NCI-H2107 (cell line): Measurements from ENCODE around the gene B4GALT6.

Experiments
- DNase-seq: peaks from one replicate; lab custom pipeline; 2025; lab: John Stamatoyannopoulos, UW

The B4GALT6 gene

DNA sequence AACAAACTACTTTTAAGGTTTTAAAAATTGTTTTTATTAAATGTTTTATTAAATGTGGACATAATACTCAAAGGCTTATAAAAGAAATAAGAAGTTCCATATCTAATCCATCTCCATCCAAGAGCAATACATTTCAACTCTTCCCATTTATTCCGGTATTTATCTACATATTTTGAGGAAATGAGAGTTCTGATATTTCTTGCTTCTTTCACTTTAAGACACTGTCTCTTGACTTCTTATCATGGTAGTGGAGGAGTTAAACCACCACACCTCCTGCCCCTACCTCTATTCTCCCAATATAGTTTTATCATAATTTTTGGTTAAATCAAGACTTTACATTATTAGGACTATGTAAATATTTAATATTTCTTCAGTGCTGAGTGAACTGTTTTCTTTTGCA lies 52.0 kb downstream of the B4GALT6 start:
- no peak for DNase-seq

- no peak for DNase-seq
Observed at GRCh38 chr18:31631526-31631925, 52.9 kb downstream of the B4GALT6 start.

GRCh38 chr18:31630549-31630948 lies 53.8 kb downstream of the B4GALT6 start:
- DNase-seq: no peak

DNA sequence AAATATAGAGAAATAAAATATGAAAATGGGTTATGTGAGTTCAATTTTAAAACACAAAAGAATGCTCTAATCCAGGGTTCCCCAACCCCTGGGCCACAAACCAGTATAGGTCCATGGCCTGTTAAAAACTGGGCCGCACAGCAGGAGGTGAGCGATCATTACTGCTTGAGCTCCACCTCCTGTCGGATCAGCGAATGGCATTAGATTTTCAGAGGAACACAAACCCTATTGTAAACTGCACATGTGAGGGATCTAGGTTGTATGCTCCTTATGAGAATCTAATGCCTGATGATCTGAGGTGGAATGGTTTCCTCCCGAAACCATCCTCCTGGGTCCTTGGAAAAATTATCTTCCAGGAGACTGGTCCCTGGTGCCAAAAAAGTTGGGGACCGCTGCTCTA lies 58.0 kb downstream of the B4GALT6 start:
- DNase-seq: no peak

DNA sequence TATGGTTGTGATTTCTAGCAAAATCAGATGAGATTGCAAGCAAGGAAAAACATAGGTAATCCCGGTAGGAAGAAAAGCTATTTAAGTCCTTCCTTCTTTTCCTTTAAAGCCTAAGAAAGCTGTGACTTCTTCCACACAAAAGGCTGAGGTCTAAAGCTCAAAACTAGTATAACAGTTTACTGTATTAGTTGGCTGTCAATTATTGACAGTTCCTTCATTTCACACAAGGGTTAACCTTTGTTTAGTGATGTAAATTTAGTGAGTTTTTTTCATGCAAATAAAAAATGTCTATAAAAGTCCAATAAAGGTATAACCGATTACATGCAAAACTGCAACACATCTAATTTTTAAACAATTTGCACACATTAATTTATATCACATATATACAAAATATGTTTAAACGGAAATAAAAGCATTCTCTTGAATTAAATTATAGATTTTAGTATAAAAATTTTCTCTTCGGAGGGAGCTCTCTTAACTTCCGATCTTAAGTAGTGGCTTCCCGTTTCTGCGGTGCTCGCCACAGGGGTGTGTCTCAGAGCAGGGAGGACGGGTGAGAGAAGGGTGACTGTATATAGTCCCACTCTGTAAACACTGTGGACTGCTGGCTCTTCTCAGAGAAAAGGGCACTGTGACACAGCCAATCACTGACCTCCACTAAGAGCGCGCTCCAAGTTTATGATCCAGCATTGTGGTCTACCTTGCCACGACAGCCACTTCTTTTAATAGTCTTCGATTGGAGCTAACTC lies 59.3 kb downstream of the B4GALT6 start:
- no peak for DNase-seq

DNA sequence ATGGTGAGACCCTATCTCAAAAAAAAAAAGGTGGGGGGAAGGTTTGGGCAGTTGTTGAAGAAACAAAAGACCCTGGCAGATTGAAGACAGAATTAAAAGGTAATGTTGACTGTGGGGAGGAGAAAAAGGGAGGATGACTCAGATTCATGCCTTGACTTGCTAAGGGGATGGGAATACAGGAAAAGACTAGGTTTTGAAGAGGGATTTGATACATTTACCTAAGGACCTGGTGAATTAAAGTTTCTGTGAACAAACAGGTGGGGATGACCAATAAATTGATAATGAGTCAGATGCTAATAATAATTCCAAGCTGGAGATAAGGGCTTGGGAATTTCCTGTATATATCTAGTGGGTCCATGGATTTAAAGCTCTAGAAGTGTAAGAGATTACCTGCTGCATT lies 65.1 kb downstream of the B4GALT6 start:
- no peak for DNase-seq

DNA sequence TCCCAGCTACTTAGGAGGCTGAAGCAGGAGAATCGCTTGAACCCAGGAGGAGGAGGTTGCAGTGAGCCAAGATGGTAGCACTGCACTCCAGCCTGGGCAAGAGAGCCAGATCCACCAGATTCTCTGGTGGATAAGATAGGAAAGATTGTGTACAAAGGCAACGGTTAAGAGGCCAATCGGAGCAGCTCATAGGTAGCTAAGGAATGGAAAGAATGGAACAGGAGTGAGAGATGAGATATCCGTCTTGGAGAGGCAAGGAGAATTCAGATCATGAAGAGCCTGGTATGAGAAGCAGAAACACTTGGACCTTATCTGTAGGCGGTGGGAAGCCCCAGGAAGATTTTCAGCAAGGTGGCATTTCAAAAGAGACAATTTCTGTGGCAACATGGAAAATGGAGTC lies 65.6 kb downstream of the B4GALT6 start:
- no peak for DNase-seq

- no peak for DNase-seq
Observed at GRCh38 chr18:31617031-31617717, 67.2 kb downstream of the B4GALT6 start.

DNA sequence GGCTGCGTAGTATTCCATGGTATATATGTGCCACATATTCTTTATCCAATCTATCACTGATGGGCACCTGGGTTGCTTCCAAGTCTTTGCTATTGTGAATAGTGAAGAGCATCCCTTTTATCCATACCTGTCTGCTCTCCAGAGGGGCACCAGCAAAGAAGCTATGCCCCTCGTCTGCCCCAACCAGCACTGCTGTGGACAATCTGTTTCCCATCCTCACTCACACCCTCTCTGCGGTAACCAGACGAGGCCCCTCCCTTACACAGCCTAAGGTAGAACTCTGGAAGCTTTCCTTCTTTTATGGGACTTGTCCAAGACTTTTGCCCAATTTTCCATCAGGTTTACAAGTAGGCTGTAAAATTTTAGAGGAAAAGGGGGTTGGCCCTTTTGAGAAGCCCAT lies 67.8 kb downstream of the B4GALT6 start:
- DNase-seq: no peak

GRCh38 chr18:31614044-31614443 lies 70.3 kb downstream of the B4GALT6 start:
- DNase-seq: no peak

GRCh38 chr18:31612124-31612523 lies 72.3 kb downstream of the B4GALT6 start:
- DNase-seq: no peak

DNA sequence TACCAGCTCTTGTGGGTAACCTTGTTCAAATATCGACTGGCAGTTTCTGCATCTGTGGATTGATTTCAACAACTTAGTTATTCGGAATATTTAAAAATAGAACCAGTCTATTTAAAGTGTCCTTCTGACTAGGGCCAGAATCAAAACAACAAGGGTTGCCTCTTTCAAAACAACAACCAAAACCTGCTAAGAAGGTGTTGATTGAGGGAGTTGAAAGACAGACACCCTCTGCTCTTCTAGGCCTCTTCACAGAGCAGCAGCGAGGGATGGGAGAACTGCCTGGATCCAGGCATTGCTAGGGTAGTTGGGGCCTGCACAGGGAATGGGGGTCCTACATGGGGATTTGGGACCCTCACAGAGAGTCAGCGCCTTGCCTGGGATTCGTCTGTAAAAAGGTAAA lies 72.9 kb downstream of the B4GALT6 start:
- no peak for DNase-seq

DNA sequence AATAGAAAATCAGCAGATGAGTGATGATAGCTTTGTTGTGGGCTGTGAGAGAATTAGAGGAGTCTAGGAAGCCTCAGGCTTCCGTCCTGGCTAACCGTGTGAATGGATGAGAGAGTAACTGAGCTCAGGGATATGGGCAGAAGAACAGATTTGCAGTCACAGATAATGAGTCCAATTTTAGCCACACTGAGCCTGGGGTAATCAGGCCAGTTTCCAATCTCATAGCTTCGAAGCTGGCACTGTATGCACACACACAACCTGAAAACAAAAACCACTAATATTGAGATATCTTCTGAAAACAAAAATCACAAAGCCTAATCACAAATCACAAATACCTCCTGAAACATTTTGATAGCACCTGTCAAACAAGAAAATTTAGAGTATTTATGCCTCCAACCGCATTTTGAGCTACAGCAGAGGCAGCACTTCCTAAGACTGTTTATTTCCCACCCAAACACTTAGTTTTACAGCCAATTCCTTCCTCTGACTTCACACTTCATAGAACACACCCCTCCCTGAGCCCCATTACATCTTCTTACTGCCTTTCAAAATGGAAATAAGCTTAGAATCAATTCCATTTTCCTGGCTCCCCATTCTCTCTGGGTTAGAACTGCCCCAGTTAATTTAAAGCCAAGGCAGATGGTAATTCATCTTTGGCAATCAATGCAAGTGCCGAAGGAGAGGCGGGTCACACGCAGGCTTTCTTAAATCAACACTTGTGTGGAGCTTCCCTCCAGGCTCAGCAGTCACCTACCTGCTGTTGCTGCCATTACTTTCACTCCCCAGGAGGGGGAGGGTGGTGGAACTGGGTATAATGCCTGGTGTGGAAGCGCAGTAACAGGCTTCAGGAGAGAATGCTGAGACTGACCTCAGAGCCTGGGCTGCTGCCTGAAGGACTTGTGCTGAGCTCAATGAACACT lies 73.8 kb downstream of the B4GALT6 start:
- no peak for DNase-seq

GRCh38 chr18:31609886-31610285 lies 74.5 kb downstream of the B4GALT6 start:
- no peak for DNase-seq

DNA sequence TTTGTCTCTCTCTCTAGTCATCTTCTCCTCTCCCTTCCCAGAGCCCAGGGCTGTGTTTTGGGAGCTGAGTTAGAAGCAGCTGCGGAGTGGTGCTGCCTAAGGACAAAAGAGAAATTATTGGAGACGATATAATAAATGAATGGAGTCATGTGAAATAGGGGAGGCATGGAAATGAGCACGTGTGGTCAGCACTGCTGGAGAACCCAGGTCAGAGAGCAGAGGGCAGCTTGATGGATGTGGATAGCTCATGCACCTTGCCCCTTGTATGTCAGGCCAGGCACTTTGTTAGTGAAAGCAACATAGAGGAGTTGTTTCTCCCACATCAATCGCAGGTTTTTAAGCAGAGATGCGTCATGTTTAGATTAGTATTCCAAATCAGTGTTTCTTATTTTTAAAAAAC lies 77.0 kb downstream of the B4GALT6 start:
- DNase-seq: no peak

DNA sequence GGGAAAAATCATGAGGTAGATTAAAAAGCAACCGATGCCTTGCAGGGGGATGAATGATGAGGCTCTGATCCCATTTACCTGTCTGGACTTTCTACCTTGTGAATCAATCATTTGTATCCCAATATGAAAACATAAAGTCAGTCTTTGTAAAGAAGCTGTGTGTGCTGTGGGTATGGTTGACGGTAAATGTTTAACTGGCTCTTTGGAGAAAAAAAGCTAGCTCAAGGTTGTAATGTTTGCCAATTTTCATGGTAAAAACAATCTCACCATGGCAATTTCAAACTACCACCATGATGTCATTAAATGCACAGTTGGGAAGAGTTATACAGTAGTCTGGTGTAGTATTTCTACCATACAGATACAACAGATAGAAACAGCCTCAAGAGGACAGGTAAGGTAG lies 78.1 kb downstream of the B4GALT6 start:
- no peak for DNase-seq

DNA sequence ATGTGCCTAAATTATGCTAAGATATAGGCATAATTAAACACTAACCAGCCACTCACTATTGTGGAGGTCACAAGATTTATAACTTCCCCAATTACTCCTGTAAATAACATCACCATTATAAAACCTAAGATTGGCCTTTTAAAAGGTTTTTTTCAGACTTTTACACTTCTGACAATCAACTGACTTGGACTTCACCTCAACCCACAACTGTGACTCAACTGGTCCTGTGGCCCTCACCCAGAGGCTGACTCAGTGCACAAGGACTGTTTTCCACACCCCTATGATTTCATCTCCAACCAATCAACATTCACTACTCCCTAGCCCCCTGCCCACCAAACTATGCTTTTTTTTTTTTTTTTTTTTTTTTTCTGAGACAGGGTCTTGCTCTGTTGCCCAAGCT lies 81.1 kb downstream of the B4GALT6 start:
- DNase-seq: no peak

DNA sequence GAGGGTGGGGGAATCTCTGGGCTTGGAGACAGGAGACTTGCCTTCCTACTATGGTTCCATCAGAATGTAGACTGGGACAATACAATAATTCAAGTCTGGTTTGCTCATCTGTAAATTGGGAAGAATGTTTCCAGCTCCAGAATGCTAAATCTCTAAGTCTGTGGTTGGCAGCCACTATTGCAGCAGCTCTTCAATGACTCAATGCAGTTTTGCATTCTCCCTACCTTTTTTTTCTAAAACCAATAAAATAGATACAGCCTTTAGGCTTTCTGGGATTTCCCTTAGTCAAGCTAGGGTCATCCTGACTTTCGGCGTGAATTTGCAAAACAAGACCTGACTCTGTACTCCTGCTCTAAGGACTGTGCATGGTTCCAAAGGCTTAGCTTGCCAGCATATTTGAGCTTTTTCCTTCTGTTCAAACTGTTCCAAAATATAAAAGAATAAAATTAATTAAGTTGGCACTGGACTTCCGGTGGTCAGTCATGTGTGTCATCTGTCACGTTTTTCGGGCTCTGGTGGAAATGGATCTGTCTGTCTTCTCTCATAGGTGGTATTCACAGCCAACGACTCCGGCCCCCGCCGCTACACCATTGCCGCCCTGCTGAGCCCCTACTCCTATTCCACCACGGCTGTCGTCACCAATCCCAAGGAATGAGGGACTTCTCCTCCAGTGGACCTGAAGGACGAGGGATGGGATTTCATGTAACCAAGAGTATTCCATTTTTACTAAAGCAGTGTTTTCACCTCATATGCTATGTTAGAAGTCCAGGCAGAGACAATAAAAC lies 86.2 kb downstream of the B4GALT6 start:
- no peak for DNase-seq

DNA sequence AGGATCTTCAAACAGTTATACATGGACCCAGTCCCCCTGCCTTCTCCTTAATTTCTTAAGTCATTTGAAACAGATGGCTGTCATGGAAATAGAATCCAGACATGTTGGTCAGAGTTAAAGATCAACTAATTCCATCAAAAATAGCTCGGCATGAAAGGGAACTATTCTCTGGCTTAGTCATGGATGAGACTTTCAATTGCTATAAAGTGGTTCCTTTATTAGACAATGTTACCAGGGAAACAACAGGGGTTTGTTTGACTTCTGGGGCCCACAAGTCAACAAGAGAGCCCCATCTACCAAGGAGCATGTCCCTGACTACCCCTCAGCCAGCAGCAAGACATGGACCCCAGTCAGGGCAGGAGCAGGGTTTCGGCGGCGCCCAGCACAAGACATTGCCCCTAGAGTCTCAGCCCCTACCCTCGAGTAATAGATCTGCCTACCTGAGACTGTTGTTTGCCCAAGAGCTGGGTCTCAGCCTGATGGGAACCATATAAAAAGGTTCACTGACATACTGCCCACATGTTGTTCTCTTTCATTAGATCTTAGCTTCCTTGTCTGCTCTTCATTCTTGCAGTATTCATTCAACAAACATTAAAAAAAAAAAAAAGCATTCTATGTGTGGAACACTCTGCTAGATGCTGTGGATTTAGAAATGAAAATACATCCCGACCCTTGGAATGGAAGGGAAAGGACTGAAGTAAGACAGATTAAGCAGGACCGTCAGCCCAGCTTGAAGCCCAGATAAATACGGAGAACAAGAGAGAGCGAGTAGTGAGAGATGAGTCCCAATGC lies 88.1 kb downstream of the B4GALT6 start:
- no peak for DNase-seq

DNA sequence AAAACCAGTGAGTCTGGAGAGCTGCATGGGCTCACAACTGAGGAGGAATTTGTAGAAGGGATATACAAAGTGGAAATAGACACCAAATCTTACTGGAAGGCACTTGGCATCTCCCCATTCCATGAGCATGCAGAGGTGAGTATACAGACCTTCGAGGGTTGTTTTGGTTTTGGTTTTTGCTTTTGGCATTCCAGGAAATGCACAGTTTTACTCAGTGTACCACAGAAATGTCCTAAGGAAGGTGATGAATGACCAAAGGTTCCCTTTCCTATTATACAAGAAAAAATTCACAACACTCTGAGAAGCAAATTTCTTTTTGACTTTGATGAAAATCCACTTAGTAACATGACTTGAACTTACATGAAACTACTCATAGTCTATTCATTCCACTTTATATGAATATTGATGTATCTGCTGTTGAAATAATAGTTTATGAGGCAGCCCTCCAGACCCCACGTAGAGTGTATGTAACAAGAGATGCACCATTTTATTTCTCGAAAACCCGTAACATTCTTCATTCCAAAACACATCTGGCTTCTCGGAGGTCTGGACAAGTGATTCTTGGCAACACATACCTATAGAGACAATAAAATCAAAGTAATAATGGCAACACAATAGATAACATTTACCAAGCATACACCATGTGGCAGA lies 89.1 kb downstream of the B4GALT6 start:
- DNase-seq: no peak
